MV-4-11 (cell line): ENCODE data around the gene PPP3R1.

Experiments
- DNase-seq: peaks from one replicate; lab custom pipeline; 2025; lab: John Stamatoyannopoulos, UW

PPP3R1 gene

GRCh38 chr2:68252400-68253218 is at the start of gene PPP3R1:
Gene PPP3R1, minus strand, starts transcription at chr2:68252532. Its CDS starts 405 bp downstream, at chr2:68252127.
- DNase-seq: peak; percentile 89

DNA sequence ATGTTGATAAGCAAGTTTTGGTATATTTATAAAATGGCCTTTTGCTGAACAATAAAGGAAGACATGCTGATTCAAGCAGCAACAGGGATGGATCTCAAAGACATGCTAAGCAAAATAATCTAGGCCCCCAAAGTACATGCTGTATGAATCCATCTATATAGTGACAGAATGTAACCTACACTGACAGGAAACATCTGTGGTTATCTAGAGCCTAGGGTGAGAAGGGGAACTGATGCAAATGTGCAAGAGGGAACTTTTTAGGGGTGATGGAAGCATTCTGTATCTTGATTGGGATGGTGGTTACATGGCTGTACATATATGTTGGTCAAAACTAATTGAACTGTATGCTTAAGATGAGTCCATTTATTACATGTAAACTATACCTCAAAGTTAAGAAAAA is 43.2 kb upstream of the PPP3R1 start:
- DNase-seq: peak; percentile 52

DNA sequence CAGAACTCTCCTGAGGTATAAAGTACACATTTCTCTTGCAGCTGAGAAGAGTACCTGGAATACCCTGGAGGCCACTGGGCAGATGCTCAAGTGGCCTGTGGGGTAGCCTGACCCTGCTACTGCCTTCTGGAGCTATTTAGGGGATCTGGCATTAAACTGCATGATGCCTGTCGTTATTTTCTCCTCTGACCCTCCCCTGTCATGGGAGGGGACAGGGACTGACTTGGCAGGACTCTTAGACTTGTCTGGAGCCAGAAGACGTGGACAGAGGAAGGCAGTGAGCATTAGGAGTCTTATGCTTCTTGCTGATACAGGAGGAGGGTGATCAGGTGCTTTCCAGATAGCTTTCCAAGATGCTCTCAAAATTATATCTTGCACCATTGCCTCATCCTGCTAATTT is 42.6 kb upstream of the PPP3R1 start:
- no peak for DNase-seq

GRCh38 chr2:68294187-68294586 is 41.9 kb upstream of the PPP3R1 start:
- no peak for DNase-seq

- DNase-seq: no peak
Measured at GRCh38 chr2:68293755-68294154, 41.4 kb upstream of the PPP3R1 start.

DNA sequence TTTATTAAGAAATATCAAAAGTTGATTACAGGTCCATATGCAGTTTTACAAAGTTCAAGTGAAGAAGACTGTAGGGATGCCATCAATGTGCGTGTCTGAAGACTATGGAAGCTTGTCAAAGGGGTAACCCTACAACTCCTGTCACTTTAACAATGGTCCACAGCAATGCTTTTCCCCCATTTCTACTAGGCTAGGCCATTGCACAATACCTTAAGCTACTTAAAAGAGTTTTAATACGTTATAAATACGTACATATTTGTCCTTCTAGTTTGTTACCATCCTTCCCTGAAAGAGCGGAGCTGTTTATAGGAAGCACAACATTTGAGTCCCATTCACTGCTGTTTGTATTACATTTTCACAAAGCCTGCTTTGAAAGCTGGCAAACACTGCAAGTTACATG is 40.7 kb upstream of the PPP3R1 start:
- no peak for DNase-seq

- DNase-seq: no peak
Measured at GRCh38 chr2:68292108-68292710, 39.9 kb upstream of the PPP3R1 start.

DNA sequence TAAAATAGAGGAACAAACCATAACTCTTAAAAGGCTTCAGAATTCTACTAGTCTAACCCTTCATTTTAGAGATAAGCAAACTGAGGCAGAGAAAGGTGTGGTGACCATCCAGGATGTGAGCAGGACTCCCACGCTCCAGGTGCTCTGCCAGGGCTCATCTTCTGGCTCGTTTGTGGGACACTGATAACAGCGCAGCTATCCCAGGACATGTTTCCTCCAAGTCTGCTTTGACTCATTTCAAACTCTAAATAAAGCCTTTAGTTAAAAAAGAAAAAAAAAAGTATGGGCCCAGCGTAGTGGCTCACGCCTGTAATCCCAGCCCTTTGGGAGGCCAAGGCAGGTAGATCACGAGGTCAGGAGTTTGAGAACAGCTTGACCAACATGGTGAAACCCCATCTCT is 39.0 kb upstream of the PPP3R1 start:
- no peak for DNase-seq

DNA sequence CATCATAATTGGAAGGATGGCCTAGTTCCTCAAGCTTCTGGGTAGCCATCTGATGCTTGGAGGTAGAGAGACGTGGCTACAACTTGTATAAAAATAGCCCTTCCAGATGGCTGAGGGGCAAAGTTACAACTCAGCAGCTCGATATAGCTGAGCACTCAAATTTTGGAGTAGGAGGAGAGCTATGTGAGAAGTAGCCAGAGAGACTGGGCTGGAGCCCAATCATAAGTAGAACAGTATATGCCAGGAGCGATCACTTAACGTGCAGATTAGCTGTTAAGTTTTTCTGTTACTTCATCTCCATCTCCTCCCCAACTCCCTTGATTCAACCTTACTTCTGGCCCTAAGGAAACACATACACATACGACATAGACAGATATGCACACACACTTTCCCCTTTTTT is 38.6 kb upstream of the PPP3R1 start:
- DNase-seq: no peak

- DNase-seq: peak; percentile 71
Measured at GRCh38 chr2:68287580-68288441, 35.5 kb upstream of the PPP3R1 start.

- DNase-seq: no peak
Measured at GRCh38 chr2:68284896-68285295, 32.6 kb upstream of the PPP3R1 start.

- DNase-seq: no peak
Measured at GRCh38 chr2:68283419-68283812, 31.1 kb upstream of the PPP3R1 start.

- peak; percentile 8 for DNase-seq
Measured at GRCh38 chr2:68282811-68283418, 30.6 kb upstream of the PPP3R1 start.

DNA sequence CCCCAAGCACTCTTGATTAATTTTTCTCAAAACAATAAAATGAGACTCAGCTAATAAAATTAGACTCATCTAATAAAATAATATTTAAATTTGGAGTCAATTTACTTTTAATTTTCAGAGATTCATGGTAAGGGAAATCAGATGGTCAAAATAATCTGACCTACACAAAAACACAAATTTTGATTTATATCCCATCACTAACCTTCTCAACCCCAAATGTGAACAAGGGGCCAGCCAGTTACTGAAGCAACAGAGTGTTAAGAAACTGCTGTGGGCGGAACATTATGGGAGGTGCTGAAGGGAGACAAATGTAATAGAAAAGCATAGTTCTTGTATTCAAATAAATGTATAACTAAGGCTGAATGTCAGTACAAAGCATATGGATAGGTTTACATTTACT is 28.5 kb upstream of the PPP3R1 start:
- no peak for DNase-seq

DNA sequence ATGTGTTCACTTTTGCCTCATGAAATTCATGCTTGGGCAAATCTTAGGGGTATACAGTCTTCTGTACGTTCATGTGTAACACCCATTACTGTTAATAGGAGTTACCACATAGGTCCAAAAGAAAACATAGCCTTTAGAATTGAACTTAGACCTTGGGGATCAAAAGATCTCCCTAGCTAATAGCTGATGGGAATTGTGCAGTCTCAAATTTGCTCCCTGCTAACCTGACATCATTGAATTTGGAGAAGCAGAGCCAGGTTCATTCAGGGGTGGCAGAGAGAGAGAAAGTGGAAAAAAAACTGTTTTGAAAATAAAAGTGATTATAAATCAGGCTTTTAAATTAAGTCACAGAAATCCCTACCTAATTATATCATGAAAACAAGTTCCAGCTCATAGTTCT is 28.0 kb upstream of the PPP3R1 start:
- no peak for DNase-seq

DNA sequence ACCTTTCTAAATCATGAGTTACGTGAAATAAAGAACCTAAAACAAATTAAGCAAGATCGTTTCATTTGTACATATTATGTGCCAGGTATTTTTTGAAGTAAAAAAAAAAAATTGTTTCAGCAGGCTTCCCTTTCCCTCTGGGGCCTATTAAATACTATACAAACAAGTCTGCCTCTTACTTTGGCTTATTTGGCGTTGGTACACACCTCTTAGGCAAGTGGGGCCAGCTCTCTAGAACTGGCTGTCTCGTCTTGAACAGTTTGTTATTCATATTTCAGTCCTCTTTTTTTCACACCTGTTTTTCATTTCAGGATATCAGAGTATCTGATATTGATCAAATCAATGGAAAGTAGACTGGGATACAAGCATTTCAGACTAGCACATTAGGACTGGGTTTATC is 27.4 kb upstream of the PPP3R1 start:
- DNase-seq: no peak

- DNase-seq: no peak
Measured at GRCh38 chr2:68278169-68278568, 25.8 kb upstream of the PPP3R1 start.

DNA sequence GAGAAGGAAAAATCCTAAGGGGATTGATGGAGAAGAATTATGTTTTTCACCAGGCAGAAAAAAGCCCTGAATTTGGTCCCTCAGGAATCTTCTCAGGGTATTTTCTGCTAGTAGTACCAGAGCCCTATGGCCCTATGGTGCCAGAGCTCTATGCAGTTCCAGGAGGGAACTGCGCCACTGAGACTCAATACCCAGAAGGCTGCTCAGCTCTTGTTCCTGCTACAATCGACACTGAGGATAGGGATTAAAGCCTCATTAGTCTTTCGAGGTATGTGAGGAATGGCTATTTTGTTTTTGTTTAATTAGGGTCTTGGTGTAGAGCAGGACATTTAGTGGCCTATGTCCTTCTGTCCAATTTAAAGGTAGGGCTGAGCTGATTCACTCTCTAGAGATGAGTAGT is 21.7 kb upstream of the PPP3R1 start:
- DNase-seq: no peak

DNA sequence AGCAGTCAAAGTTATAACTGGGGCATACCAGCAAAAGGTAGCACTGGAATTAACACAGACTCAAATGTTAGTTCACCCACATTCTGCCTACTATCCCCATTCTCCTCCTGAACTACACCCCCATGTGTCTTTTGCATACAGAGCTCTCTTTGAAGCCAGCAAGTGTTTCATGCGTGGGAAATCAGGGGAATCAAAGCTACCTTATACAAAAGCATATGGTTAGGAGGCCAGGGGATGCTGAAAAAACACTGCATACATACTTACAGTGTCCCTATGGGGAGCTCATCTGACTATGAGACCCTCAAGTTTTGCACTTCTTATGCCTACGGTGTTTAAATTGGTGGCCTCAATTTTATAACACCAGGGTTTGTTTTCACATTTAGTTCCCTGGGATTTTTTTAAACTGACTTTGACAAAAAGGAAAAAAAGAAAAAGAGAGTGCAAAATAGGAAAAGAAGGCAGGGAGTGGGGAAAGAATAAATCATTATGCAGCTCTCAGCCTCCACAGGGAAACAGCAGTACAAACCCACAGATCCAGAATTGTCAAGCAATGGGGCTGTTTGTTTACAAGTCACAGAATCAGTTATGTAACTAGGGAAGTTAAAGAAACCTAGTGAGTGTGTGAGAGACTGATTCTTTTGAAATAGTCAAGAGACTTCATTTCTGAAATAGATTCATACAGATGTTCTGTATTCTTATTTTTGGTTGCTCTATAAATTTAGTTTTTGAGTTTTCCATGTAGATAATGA is 20.1 kb upstream of the PPP3R1 start:
- peak; percentile 83 for DNase-seq

GRCh38 chr2:68266655-68267054 is 14.3 kb upstream of the PPP3R1 start:
- no peak for DNase-seq

DNA sequence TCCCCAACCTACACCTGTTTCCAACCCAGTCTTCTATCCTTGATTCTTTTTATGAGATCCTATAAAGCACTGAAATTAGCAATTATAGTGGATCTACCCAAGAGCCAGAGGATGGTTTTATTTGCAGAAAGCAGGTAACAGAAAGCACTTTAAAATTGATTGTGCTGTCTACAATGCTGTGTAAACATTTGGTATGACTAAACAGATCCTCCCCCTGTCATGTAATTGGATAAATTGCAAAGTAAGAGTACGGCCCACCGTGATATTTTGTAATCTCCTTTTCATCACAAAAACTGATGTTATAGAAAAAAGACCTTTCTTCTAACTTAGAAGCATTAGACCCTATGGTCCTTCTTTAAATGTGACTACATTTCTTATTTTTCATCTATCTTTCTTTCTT is 11.3 kb upstream of the PPP3R1 start:
- DNase-seq: no peak

DNA sequence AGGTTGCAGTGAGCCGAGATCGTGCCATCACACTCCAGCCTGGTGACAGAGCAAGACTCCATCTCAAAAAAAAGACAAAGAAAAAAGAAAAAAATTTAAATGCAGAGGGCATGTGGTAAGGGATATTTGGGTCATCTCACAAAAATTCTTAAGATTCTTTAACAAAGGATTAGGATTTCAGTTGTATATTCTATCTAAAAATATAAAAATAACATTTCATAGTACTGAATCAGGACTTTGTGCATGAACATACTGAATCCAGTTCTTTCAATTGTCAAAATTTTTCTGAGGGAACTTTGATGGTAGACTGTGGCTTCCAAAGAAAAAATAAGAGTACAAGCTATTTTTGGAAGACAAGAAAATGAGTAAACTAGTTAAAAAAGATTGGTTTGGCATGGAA is 6.5 kb upstream of the PPP3R1 start:
- DNase-seq: no peak
